ENCODE data around the gene PTDSS2. TPM values are rescaled to one million over a fixed set of nuclear protein-coding genes. Genes with fewer than 3 reads are reported as not detected.

Gene PTDSS2
- polyA plus RNA-seq, 1 experiment: 25.8 TPM

DNA sequence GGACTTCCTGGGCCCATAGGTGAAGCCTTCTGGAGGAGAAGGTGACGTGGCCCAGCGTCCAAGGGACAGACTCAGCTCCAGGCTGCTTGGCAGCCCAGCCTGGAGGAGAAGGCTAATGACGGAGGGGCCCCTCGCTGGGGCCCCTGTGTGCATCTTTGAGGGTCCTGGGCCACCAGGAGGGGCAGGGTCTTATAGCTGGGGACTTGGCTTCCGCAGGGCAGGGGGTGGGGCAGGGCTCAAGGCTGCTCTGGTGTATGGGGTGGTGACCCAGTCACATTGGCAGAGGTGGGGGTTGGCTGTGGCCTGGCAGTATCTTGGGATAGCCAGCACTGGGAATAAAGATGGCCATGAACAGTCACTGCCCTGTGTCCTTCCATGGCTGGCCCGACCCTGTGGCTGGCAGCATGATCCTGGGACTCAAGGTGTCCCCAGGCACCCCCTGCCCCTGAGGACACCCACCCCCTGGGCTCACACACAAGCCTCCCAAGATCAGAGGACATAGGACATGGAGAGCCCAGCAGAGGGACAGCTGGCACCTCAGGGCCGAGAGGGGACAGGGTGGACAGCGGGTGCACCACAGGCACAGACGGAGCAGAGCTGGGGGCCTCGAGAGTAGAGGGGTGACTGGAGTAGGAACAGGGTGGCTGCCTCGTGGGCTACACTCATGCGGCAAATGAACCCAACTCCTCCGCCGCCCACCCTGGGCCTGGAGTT is 45.4 kb upstream of the PTDSS2 start:
- ChIA-PET POLR2A (no interaction called here), CTCF (interaction anchor here (1.1 to 3.3 kb wide), 2 partner anchors 8 to 100 kb away, joined by 3 to 11 read pairs; no protein-coding TSS in a partner anchor)
- DNase-seq (ENCODE audit: low read depth): no peak
- TF ChIP-seq, protein P1, sequence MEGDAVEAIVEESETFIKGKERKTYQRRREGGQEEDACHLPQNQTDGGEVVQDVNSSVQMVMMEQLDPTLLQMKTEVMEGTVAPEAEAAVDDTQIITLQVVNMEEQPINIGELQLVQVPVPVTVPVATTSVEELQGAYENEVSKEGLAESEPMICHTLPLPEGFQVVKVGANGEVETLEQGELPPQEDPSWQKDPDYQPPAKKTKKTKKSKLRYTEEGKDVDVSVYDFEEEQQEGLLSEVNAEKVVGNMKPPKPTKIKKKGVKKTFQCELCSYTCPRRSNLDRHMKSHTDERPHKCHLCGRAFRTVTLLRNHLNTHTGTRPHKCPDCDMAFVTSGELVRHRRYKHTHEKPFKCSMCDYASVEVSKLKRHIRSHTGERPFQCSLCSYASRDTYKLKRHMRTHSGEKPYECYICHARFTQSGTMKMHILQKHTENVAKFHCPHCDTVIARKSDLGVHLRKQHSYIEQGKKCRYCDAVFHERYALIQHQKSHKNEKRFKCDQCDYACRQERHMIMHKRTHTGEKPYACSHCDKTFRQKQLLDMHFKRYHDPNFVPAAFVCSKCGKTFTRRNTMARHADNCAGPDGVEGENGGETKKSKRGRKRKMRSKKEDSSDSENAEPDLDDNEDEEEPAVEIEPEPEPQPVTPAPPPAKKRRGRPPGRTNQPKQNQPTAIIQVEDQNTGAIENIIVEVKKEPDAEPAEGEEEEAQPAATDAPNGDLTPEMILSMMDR (IDR thresholded peaks at IDR 0.05; ENCODE audit: insufficient read depth, low read depth, low read length): no peak
- Histone ChIP-seq H3K27me3 (ENCODE audit: control insufficient read depth, insufficient read depth, low read length) (no peaks in the 10 kb centered on the region), H3K4me3 (ENCODE audit: low read depth, low read length) (no peak overlapping the region), H3K36me3 (ENCODE audit: control insufficient read depth, insufficient read depth, low read length) (no peaks in the 10 kb centered on the region)

DNA sequence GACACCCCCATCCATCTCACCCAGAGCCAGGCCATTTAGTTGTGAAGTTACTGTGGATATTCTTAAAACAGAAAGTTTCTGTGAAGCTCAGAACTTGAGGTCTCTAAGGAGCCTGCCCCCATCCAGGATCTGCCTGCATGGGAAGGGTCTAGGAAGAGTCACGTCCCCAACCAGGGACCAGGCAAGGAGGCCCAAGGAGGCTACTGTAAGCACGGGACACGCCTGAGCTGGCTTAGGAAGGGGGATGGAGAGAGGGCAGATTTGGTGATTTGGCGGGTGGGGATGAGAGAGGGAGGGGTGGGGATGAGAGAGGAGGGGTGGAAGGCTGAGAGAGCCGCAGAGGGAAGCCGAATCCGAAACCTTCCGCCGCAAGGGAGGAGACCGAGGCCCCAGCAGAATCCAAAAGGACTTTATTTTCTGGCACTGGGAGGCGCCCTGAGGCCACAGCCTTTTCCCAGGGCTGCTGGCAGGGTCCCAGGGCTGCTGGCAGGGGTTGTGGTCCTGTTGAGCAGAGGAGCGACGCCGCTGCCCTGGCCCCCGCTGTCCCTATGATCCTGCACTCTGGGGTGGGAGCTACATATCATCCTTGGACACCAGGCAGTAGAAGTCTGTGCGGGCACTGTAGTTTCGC is 44.6 kb upstream of the PTDSS2 start:
- ChIA-PET CTCF (interaction anchor here (3.3 kb wide), 1 partner anchor 9 kb away, joined by 11 read pairs; no protein-coding TSS in a partner anchor), POLR2A (no interaction called here)
- no peak for DNase-seq (ENCODE audit: low read depth)
- Histone ChIP-seq H3K27me3 (ENCODE audit: control insufficient read depth, insufficient read depth, low read length) (no peaks in the 10 kb centered on the region), H3K4me3 (ENCODE audit: low read depth, low read length) (no peak overlapping the region), H3K36me3 (ENCODE audit: control insufficient read depth, insufficient read depth, low read length) (no peaks in the 10 kb centered on the region)
- TF ChIP-seq, protein P1 (IDR thresholded peaks at IDR 0.05; ENCODE audit: insufficient read depth, low read depth, low read length): no peak

DNA sequence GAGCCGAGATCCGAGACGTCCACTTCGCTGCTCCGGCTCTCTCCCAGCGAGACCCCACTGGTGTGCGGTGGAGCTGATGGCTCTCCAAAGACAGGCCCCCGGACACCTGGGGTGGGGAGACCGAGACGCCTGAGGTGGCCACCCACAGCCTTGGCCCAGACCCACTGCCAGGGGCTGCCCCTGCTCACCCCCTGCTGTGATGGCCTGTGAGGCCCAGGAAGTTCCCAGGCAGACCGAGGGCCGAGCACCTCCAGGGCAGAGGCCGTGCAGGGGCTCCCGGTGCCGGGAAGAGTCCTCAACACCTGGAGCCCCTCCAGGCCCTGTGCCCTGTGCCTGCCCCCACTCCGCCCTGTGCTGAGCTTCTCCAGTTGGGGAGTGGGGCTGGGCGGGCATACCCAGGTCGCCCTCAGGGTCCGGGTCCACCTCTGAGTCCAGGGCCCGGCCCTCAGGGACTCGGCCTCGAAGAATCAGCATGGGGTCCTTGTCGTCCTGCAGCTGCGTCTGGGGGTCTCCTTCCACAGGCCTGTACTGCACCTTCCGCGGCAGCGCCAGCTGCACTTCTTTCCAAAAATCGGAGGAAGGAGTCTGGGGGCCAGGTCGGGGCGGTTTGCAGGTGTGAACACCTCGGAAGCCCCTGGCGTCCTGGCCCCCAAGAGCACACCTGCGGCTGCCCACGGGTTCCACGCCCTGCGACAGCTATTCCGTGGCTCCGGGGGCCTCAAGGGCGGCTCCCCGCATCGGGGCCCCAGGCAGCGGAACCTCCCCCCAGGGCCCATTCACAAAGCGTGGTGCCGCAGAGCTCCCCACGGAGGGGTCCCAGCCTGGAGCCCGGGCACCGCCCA is 43.9 kb upstream of the PTDSS2 start:
- TF ChIP-seq, protein P1 (IDR thresholded peaks at IDR 0.05; ENCODE audit: insufficient read depth, low read depth, low read length): no peak

DNA sequence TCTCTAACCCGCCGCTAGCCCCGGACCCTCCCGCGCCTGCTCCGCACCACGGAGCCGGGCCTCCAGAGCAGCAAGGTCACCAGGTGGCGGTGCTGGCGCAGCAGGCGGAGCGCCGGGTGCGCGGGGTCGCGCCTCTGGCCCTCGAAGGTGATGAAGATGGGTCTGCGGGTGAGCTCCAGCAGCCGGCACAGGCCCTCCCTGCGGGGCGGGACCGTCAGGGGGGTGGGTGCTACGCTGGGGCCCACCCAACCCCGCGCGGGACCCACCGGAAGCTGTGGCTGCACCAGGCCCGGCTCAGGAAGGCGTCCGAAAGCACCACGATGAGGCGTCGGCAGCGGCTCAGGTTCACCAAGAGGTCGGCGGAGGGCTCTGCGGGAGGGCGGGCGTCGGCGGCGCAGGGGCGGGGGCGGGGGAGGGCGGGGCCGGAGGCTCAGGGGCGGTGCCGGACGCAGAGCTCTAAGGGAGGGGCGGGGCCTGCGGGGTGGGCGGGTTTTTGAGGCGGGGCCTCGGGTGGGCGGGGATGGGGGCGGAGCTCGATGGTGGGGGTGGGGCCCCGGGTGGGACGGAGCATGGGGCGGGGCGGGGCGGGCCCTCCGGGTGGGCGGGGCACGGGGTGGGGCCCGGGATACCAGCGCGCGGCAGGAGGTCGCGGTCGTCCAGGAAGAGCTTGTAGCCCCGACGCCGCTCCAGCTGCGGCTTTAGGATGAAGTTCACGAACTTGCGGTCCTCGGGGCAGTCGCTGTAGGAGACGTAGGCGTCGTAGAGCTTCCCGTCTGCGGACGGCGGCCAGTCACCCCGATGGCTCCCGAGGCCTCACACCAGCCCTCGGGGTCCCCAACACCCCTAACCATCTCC is 43.1 kb upstream of the PTDSS2 start:
- CTCF ChIA-PET: interaction anchor here (1.0 to 3.3 kb wide), 3 partner anchors 10 to 45 kb away, joined by 3 to 11 read pairs (median 7); no protein-coding TSS in a partner anchor
- Histone ChIP-seq H3K36me3 (ENCODE audit: control insufficient read depth, insufficient read depth, low read length) (no peaks in the 10 kb centered on the region), H3K4me3 (ENCODE audit: low read depth, low read length) (peak overlapping the region; percentile 53), H3K27me3 (ENCODE audit: control insufficient read depth, insufficient read depth, low read length) (no peaks in the 10 kb centered on the region)
- TF ChIP-seq, protein P1 (IDR thresholded peaks at IDR 0.05; ENCODE audit: insufficient read depth, low read depth, low read length): no peak; the same call in 1 of the 2 replicates
- DNase-seq (ENCODE audit: low read depth): no peak
- POLR2A ChIA-PET: interaction anchor here (0.6 to 0.7 kb wide), 4 partner anchors 10 to 52 kb away, joined by 3 to 17 read pairs (median 4); no protein-coding TSS in a partner anchor

More for the DNA sequence above, 43.9 kb upstream of the PTDSS2 start:
- Histone ChIP-seq H3K36me3 (ENCODE audit: control insufficient read depth, insufficient read depth, low read length) (no peaks in the 10 kb centered on the region), H3K4me3 (ENCODE audit: low read depth, low read length) (peak overlapping the region; percentile 53), H3K27me3 (ENCODE audit: control insufficient read depth, insufficient read depth, low read length) (no peaks in the 10 kb centered on the region)
- ChIA-PET POLR2A (no interaction called here), CTCF (interaction anchor here (1.5 to 3.3 kb wide), 2 partner anchors 9 to 42 kb away, joined by 7 to 11 read pairs; no protein-coding TSS in a partner anchor)
- no peak for DNase-seq (ENCODE audit: low read depth)
